GM12864 (cell line): ENCODE data around the gene PADI1.

Source experiments
- DNase-seq: peaks from one replicate; pipeline ENCODE4 v3.0.0-alpha.2; 2011; ENCODE audit warnings: low read depth
- H3K4me3 ChIP-seq: 2 replicates; pipeline ENCODE4 v1.5.1; 2011; ENCODE audit warnings: mild to moderate bottlenecking, low read depth, low read length, control low read depth
- TF ChIP-seq, protein P1 (sequence below): IDR thresholded peaks from 2 replicates; pipeline ENCODE4 v1.5.1; 2011; ENCODE audit warnings: low read depth, mild to moderate bottlenecking, moderate library complexity, low read length, control low read depth, inconsistent platforms; ENCODE audit errors: missing control alignments

PADI1 gene

DNA sequence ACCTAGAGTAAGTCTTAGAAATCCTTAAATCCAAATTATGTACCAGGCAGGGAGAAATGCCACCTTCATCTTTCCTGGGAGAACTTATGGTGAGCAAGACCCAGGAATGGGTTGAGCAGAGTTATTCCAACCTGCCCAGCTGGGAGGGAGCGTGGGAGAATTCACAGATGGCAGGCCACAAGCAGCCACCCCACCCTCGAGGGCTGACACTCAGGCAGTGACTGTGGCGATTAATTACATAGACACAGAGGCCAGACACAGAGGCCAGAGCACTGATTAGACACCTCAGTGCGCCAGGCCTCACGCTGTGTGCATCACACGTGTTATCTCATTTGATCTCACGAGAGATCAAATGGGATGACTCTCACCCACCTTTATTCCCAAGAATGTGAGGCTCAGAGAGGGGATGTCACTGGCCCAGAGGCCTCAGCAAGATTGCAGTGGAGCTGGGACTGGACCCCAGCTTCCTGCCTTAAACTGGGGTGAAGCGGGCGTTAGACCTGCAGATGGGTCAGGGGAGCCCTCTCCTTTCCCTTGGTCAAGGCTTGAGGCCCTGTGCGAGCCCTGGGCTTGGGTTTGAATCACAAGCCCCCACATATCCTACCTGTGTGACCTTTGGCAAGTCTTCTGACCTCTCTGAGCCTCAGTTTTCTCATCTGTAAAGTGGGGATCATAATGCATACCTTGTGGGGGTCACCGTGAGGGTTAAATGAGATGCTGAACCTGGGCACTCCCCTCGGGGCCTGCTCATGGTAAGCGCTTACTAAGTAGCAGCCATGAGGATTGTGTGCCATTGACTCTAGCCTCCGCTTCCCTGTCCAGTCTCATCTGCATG is 74.3 kb downstream of the PADI1 start:
- H3K4me3 ChIP-seq = no peak overlapping the region
- TF ChIP-seq, protein P1, sequence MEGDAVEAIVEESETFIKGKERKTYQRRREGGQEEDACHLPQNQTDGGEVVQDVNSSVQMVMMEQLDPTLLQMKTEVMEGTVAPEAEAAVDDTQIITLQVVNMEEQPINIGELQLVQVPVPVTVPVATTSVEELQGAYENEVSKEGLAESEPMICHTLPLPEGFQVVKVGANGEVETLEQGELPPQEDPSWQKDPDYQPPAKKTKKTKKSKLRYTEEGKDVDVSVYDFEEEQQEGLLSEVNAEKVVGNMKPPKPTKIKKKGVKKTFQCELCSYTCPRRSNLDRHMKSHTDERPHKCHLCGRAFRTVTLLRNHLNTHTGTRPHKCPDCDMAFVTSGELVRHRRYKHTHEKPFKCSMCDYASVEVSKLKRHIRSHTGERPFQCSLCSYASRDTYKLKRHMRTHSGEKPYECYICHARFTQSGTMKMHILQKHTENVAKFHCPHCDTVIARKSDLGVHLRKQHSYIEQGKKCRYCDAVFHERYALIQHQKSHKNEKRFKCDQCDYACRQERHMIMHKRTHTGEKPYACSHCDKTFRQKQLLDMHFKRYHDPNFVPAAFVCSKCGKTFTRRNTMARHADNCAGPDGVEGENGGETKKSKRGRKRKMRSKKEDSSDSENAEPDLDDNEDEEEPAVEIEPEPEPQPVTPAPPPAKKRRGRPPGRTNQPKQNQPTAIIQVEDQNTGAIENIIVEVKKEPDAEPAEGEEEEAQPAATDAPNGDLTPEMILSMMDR = no peak
- no peak for DNase-seq

DNA sequence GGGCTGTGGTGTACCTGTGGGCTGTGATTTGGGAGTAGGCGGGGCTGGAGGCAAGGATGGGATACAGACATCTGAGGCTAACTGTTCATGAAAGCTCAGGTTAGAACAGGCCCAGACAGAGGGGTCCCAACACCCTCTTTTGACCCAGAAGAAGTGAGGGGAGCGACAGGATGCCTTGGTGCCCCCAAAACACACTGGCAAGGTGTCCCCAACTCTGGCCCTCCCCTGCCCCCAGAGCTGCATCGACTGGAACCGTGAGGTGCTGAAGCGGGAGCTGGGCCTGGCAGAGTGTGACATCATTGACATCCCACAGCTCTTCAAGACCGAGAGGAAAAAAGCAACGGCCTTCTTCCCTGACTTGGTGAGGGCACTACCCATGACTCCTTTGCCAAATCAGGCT is 75.5 kb downstream of the PADI1 start:
- TF ChIP-seq, protein P1 = no peak
- no peak overlapping the region for H3K4me3 ChIP-seq
- DNase-seq = no peak

DNA sequence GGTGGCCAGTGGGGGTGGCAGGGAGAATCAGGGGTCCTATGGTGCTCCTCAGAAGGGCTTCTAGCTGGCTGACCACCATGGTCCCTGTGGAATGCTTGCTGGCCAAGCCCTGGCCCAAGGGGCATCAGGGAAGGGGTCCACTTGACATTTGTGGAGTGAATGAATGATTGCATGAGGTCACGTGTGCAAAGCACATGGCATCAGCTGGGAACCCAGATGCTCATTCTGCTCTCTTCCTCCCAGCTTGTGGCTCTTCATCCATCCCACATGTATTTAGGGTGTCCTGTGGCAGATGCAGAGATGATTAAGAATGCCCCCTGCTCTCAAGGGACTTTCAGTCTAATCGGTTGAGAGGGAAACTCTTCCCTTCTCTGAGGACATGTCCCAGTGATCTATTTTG is 76.0 kb downstream of the PADI1 start:
- TF ChIP-seq, protein P1 = no peak
- no peak for DNase-seq

DNA sequence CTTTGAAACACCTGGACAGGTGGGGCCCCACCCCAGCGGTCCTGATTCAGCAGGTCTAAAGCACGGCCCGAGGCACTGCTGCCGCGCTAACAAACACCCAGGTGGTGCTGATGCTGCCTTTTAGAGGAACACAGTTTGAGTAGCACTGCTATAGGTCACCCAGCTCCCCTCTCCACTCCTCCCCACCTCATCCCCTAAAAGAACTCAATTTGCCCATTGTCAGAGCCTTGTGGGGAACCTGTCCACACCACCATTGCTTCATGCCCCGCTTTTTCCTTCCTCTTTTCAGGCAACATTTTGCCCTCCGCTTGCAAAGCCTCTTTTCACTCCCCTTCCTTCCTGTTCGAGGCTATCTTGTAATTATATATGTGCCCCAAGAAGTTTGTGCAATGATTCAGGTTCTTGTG is 76.8 kb downstream of the PADI1 start:
- no peak overlapping the region for H3K4me3 ChIP-seq
- no peak for DNase-seq
- TF ChIP-seq, protein P1 = no peak

More for the DNA sequence above, 76.0 kb downstream of the PADI1 start:
- no peak overlapping the region for H3K4me3 ChIP-seq

DNA sequence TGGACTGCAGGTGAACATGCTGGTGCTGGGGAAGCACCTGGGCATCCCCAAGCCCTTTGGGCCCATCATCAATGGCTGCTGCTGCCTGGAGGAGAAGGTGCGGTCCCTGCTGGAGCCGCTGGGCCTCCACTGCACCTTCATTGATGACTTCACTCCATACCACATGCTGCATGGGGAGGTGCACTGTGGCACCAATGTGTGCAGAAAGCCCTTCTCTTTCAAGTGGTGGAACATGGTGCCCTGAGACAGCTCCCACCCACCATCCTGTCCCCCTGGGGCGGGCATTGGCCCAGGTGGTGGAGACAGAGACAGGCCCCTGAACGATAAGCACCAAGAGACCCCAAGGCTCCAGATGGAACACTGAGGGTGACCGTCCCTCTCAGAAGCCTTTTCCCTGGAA is 77.9 kb downstream of the PADI1 start:
- H3K4me3 ChIP-seq = no peak overlapping the region
- DNase-seq = no peak
- TF ChIP-seq, protein P1 = no peak

DNA sequence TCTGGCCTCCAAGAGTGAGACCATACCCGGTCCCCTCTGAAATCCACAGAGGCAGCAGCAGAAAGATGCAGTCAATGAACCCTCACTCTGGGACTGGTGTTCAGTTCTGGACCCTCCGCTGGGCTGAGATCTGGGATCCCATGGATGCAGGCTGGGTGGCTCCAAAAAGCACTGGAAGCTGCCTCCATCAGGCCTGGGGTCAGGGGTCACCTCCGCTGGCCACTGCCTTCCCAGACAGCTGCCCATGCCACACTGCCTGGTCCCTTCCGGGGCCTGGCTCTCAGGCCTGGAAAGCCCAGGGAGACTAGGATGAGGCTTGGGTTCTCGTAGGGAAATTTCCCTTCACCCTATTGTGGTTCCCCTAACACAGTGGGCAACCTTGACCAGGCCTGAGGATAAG is 81.7 kb downstream of the PADI1 start:
- no peak for DNase-seq
- TF ChIP-seq, protein P1 = no peak
- H3K4me3 ChIP-seq = no peak overlapping the region
